Adrenal gland (tissue), 5 donors: ENCODE data around the gene PSMD8.

Experiments used
- POLR2A ChIP-seq, 2 donors: fragments of 450-650 bp; IDR thresholded peaks; one replicate each; pipeline ENCODE4 v1.6.1; 2017; ENCODE audit warnings: antibody characterized with exemption in 2 of 2, mild to moderate bottlenecking in 2 of 2, moderate library complexity in 1 of 2
- TF ChIP-seq, protein P1 (sequence below), 6 experiments: fragments of 450-650 bp in 4 of 6; fragments of 200-600 bp in 2 of 6; sonication (generic) in 1 of 6; IDR thresholded peaks; 1 replicate in 5 of 6; 2 replicates in 1 of 6; pipeline versions ENCODE4 v1.5.1 to v1.8.0; 2016 to 2021; ENCODE audit warnings: antibody characterized with exemption in 6 of 6, mild to moderate bottlenecking in 2 of 6, moderate library complexity in 1 of 6
- donor health status: DM: no; HTN: no; CAD: no.

DNA sequence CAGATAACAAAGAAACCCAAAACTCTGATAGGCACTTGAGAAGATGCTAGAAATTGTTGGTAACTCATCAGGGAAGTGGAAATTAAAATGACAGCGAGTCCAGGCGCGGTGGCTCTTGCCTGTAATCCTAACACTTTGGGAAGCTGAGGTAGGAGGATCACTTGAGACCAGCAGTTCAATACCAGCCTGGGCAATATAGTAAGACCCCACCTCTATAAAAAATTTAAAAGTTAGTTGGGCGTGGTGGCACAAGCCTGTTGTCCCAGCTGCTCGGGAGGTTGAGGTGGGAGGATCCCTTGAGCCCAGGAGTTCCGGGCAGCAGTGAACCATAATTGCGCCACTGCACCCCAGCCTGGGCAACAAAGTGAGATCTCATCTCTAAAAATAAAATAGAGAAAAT, 56.6 kb downstream of the PSMD8 start:
- TF ChIP-seq, protein P1, sequence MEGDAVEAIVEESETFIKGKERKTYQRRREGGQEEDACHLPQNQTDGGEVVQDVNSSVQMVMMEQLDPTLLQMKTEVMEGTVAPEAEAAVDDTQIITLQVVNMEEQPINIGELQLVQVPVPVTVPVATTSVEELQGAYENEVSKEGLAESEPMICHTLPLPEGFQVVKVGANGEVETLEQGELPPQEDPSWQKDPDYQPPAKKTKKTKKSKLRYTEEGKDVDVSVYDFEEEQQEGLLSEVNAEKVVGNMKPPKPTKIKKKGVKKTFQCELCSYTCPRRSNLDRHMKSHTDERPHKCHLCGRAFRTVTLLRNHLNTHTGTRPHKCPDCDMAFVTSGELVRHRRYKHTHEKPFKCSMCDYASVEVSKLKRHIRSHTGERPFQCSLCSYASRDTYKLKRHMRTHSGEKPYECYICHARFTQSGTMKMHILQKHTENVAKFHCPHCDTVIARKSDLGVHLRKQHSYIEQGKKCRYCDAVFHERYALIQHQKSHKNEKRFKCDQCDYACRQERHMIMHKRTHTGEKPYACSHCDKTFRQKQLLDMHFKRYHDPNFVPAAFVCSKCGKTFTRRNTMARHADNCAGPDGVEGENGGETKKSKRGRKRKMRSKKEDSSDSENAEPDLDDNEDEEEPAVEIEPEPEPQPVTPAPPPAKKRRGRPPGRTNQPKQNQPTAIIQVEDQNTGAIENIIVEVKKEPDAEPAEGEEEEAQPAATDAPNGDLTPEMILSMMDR (IDR thresholded peaks at IDR 0.05) = no peak
- no peak for TF ChIP-seq POLR2A (IDR thresholded peaks at IDR 0.05)
